Measurements from ENCODE around the gene CNFN. TPM values are rescaled to one million over a fixed set of nuclear protein-coding genes. Genes with fewer than 3 reads are reported as not detected.

The CNFN gene
- total and polyA plus RNA-seq, 2 experiments from 2014 or later: 6.7 to 54.5 TPM

- no peak for TF ChIP-seq CTCF (conservative IDR thresholded peaks at IDR 0.05; ENCODE audit: low read depth in 2 of 2)
- TF ChIP-seq CREB1 (CRISPR knock-in tag; IDR thresholded peaks at IDR 0.05; ENCODE audit: low read depth): no peak
Measured at GRCh38 chr19:42353341-42354015, 36.6 kb downstream of the CNFN start (continued).

- Mint-ChIP-seq H3K27ac (no peak overlapping the region), H3K36me3 (ENCODE audit: low read depth) (peaks cover 14% of the 10 kb centered on the region; the same call in 2 of the 3 replicates), H3K4me1 (peaks cover 3% of the 10 kb centered on the region; the same call in 2 of the 3 replicates), H3K4me3 (no peak overlapping the region), H3K27me3 (ENCODE audit: insufficient read depth, low read depth, poor library complexity) (peaks cover 3% of the 10 kb centered on the region), H3K9me3 (peaks cover 3% of the 10 kb centered on the region; the same call in 1 of the 3 replicates)
- no peaks in the 10 kb centered on the region for H3K36me3 ChIP-seq (ENCODE audit: insufficient read depth)
- H3K4me3 ChIP-seq: no peak overlapping the region
- H3K9me2 ChIP-seq (ENCODE audit: insufficient read depth): no peaks in the 10 kb centered on the region
- H3F3A ChIP-seq (replicated peaks; ENCODE audit: low read depth): no peaks in the 10 kb centered on the region
- no peaks in the 10 kb centered on the region for H3K4me1 ChIP-seq (ENCODE audit: insufficient read depth)
- H3K27me3 ChIP-seq (ENCODE audit: insufficient read depth): no peaks in the 10 kb centered on the region
- H4K20me1 ChIP-seq (replicated peaks; ENCODE audit: insufficient read depth): no peaks in the 10 kb centered on the region
- no peak overlapping the region for H2AFZ ChIP-seq
- H3K4me2 ChIP-seq: no peak overlapping the region
- DNase-seq (ENCODE audit: low spot score) (peak; percentile 42), ATAC-seq (no peak; the same call in 2 of the 3 replicates)
- no peaks in the 10 kb centered on the region for H3K79me2 ChIP-seq (replicated peaks; ENCODE audit: insufficient read depth)
- H3K27ac ChIP-seq (ENCODE audit: low read depth): no peak overlapping the region
- TF ChIP-seq CTCF (conservative IDR thresholded peaks at IDR 0.05; ENCODE audit: low read depth in 2 of 2) (no peak), EZH2phosphoT487 (IDR thresholded peaks at IDR 0.05; ENCODE audit: unreplicated experiment) (no peak), ETS1 (IDR thresholded peaks at IDR 0.05) (no peak), JUNB (IDR thresholded peaks at IDR 0.05; ENCODE audit: unreplicated experiment) (no peak), ZNF462 (CRISPR knock-in tag; IDR thresholded peaks at IDR 0.05) (no peak)
Measured at GRCh38 chr19:42352301-42353259, 37.5 kb downstream of the CNFN start.
